Duodenal mucosa (tissue), 2 donors: Measurements from ENCODE around the gene VLDLR.
A peak's percentile ranks its signal among the peaks of the same experiment; 100 is the strongest.

Source experiments
- H3K27ac ChIP-seq: one replicate; pipeline ENCODE4 v1.7.0; 2013; ENCODE audit warnings: low read depth, low read length
- H3K27me3 ChIP-seq, 2 donors: one replicate each; pipeline ENCODE4 v1.7.0; 2013; ENCODE audit warnings: low read length in 2 of 2, control low read depth in 1 of 2; ENCODE audit not compliant: insufficient read depth in 2 of 2, control insufficient read depth in 1 of 2
- H3K36me3 ChIP-seq, 2 donors: one replicate each; pipeline ENCODE4 v1.7.0; 2013; ENCODE audit warnings: low read length in 2 of 2, control low read depth in 1 of 2; ENCODE audit not compliant: insufficient read depth in 2 of 2, control insufficient read depth in 1 of 2
- H3K4me1 ChIP-seq, 2 donors: one replicate each; pipeline ENCODE4 v1.7.0; 2013; ENCODE audit warnings: low read length in 2 of 2, control low read depth in 1 of 2; ENCODE audit not compliant: insufficient read depth in 2 of 2, control insufficient read depth in 1 of 2
- H3K4me3 ChIP-seq, 2 donors: one replicate each; pipeline ENCODE4 v1.7.0; 2013; ENCODE audit warnings: low read length in 2 of 2, low read depth in 1 of 2
- H3K9ac ChIP-seq, 2 donors: one replicate each; pipeline ENCODE4 v1.7.0; 2013; ENCODE audit warnings: low read length in 2 of 2, low read depth in 1 of 2
- H3K9me3 ChIP-seq, 2 donors: one replicate each; pipeline ENCODE4 v1.7.0; 2013; ENCODE audit warnings: low read length in 2 of 2, control low read depth in 1 of 2; ENCODE audit not compliant: control insufficient read depth in 1 of 2

Gene VLDLR

GRCh38 chr9:2618289-2618688 lies 3.3 kb upstream of the VLDLR start:
- no peak overlapping the region for H3K27ac ChIP-seq
- peaks cover 29 to 33% of the 10 kb centered on the region in 2 donors for H3K27me3 ChIP-seq
- H3K4me3 ChIP-seq = no peak overlapping the region
- no peaks in the 10 kb centered on the region for H3K9me3 ChIP-seq
- H3K4me1 ChIP-seq = peaks cover 0 to 10% of the 10 kb centered on the region in 2 donors
- H3K9ac ChIP-seq = no peak overlapping the region
- no peaks in the 10 kb centered on the region for H3K36me3 ChIP-seq

GRCh38 chr9:2620919-2621721 lies 467 bp upstream of the VLDLR start:
- no peak overlapping the region for H3K27ac ChIP-seq

GRCh38 chr9:2622461-2623287 lies 1.1 kb downstream of the VLDLR start:
- Histone ChIP-seq H3K4me3 (peak overlapping the region; percentile 60 to 74), H3K9ac (peak overlapping the region in 1 of 2 donors; percentile 52), H3K27me3 (peaks cover 49 to 53% of the 10 kb centered on the region in 2 donors), H3K4me1 (peaks cover 0 to 15% of the 10 kb centered on the region in 2 donors), H3K36me3 (no peaks in the 10 kb centered on the region), H3K9me3 (no peaks in the 10 kb centered on the region), H3K27ac (no peak overlapping the region)

More at GRCh38 chr9:2620919-2621721, 467 bp upstream of the VLDLR start:
- Histone ChIP-seq H3K4me3 (peak overlapping the region; percentile 42 to 52), H3K9me3 (no peaks in the 10 kb centered on the region), H3K36me3 (no peaks in the 10 kb centered on the region), H3K9ac (no peak overlapping the region), H3K27me3 (peaks cover 49 to 53% of the 10 kb centered on the region in 2 donors), H3K4me1 (peaks cover 0 to 15% of the 10 kb centered on the region in 2 donors)

- Histone ChIP-seq H3K4me1 (peaks cover 0 to 15% of the 10 kb centered on the region in 2 donors), H3K27me3 (peaks cover 49 to 53% of the 10 kb centered on the region in 2 donors), H3K27ac (no peak overlapping the region), H3K9me3 (no peaks in the 10 kb centered on the region), H3K4me3 (peak overlapping the region; percentile 60 to 74), H3K9ac (peak overlapping the region in 1 of 2 donors; percentile 52), H3K36me3 (no peaks in the 10 kb centered on the region)
Measured at GRCh38 chr9:2623288-2624050, 1.9 kb downstream of the VLDLR start.

- Histone ChIP-seq H3K36me3 (no peaks in the 10 kb centered on the region), H3K4me1 (peaks cover 0 to 15% of the 10 kb centered on the region in 2 donors), H3K27me3 (peaks cover 47 to 53% of the 10 kb centered on the region in 2 donors), H3K4me3 (no peak overlapping the region), H3K9me3 (no peaks in the 10 kb centered on the region), H3K27ac (no peak overlapping the region), H3K9ac (no peak overlapping the region)
Measured at GRCh38 chr9:2624051-2624682, 2.6 kb downstream of the VLDLR start.

- Histone ChIP-seq H3K4me3 (no peak overlapping the region), H3K4me1 (peaks cover 0 to 15% of the 10 kb centered on the region in 2 donors), H3K9ac (no peak overlapping the region), H3K9me3 (no peaks in the 10 kb centered on the region), H3K27ac (no peak overlapping the region), H3K27me3 (peaks cover 36 to 43% of the 10 kb centered on the region in 2 donors), H3K36me3 (no peaks in the 10 kb centered on the region)
Measured at GRCh38 chr9:2625427-2625826, 3.8 kb downstream of the VLDLR start.

GRCh38 chr9:2628919-2629318 lies 7.3 kb downstream of the VLDLR start:
- Histone ChIP-seq H3K27ac (no peak overlapping the region), H3K4me1 (no peaks in the 10 kb centered on the region), H3K9ac (no peak overlapping the region)

GRCh38 chr9:2630158-2630557 lies 8.6 kb downstream of the VLDLR start:
- Histone ChIP-seq H3K9ac (no peak overlapping the region), H3K27ac (no peak overlapping the region), H3K4me1 (no peaks in the 10 kb centered on the region), H3K36me3 (no peaks in the 10 kb centered on the region), H3K4me3 (no peak overlapping the region), H3K9me3 (no peaks in the 10 kb centered on the region), H3K27me3 (peaks cover 0 to 5% of the 10 kb centered on the region in 2 donors)

More at GRCh38 chr9:2628919-2629318, 7.3 kb downstream of the VLDLR start:
- Histone ChIP-seq H3K36me3 (no peaks in the 10 kb centered on the region), H3K4me3 (no peak overlapping the region), H3K9me3 (no peaks in the 10 kb centered on the region), H3K27me3 (peaks cover 10 to 18% of the 10 kb centered on the region in 2 donors)

GRCh38 chr9:2631263-2631662 lies 9.7 kb downstream of the VLDLR start:
- Histone ChIP-seq H3K4me1 (no peaks in the 10 kb centered on the region), H3K36me3 (no peaks in the 10 kb centered on the region)

More at GRCh38 chr9:2631263-2631662, 9.7 kb downstream of the VLDLR start:
- Histone ChIP-seq H3K4me3 (no peak overlapping the region), H3K9me3 (no peaks in the 10 kb centered on the region), H3K27ac (no peak overlapping the region), H3K27me3 (no peaks in the 10 kb centered on the region), H3K9ac (no peak overlapping the region)
